Sigmoid colon (tissue), 4 donors: ENCODE results near the gene PAX5.

Experiments used
- CTCF ChIP-seq, 4 experiments: fragments of 450-650 bp in 3 of 4; fragments of 200-600 bp in 1 of 4; IDR thresholded peaks; one replicate each; pipeline ENCODE4 v1.5.1; 2016 to 2019; ENCODE audit warnings: antibody characterized with exemption in 4 of 4, mild to moderate bottlenecking in 3 of 4, moderate library complexity in 2 of 4
- POLR2A ChIP-seq, 2 donors: fragments of 450-650 bp; IDR thresholded peaks; one replicate each; pipeline ENCODE4 v1.6.1; 2016; ENCODE audit warnings: antibody characterized with exemption in 2 of 2, mild to moderate bottlenecking in 2 of 2, moderate library complexity in 2 of 2
- POLR2AphosphoS5 ChIP-seq, 4 donors: sonication (generic); formaldehyde crosslinking; IDR thresholded peaks; one replicate each; pipeline ENCODE4 v1.6.1; 2017; ENCODE audit warnings: antibody characterized with exemption in 4 of 4

- TF ChIP-seq CTCF (IDR thresholded peaks at IDR 0.05), result no peak
- no peak for TF ChIP-seq POLR2A (IDR thresholded peaks at IDR 0.05)
- no peak for TF ChIP-seq POLR2AphosphoS5 (IDR thresholded peaks at IDR 0.05)
Measured at GRCh38 chr9:36997414-36997813, 36.7 kb downstream of the PAX5 start.
